GM18861 (cell line): ENCODE measurements around the gene SLC6A9.

Experiments used
- ATAC-seq: cut with Tn5 transposase; IDR thresholded peaks from one replicate; pipeline ENCODE4 v1.9.1; 2021; ENCODE audit not compliant: unreplicated experiment

Gene SLC6A9

DNA sequence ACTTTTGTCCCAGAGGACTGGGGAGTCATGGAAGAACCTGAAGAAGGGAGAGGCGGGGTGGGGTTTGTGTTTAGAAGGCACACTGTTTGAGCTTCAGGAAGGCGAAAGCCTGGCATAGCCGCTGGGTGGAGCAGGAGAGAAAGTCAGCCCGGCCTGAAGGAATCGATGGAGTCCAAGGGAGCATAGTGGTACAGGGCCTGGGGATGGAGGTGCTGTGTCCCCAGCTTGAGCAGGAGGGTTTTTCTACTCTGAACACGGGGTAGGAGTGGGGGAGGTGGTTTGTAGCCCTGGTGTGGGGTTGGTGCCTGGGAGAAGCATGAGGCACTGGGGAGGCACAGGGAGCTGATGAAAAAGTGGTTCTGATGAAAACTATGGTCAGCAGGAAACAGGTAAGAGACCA lies 44.5 kb downstream of the SLC6A9 start:
- ATAC-seq, result no peak

DNA sequence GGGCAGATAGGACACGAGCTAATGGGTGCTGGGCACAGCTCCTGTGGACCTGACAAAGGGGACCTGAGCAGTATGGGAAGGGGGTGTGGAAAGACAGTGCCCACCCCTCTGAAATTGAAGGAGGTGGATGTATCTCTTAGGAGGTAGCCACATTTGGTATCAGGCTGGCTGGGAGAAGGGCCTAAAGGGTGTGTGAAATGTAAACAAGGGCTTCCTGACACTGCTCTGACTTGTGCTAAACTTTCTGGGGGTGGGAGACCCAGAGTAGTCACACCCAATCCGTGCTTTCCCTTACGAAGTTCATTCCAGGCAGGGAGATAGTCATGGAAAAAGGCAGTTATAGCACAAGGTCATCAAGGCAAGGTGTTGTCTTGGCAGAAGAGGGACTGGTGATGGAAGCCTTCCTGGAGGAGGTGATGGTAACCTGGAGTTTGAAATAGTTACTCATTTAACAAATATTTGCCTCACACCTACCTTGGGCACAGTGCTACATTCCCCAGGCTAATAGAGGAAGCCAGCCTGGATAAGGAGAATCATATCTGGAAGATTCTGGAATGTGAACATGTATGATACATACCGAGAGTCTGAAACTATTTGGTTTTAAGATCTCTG lies 45.2 kb downstream of the SLC6A9 start:
- no peak for ATAC-seq

DNA sequence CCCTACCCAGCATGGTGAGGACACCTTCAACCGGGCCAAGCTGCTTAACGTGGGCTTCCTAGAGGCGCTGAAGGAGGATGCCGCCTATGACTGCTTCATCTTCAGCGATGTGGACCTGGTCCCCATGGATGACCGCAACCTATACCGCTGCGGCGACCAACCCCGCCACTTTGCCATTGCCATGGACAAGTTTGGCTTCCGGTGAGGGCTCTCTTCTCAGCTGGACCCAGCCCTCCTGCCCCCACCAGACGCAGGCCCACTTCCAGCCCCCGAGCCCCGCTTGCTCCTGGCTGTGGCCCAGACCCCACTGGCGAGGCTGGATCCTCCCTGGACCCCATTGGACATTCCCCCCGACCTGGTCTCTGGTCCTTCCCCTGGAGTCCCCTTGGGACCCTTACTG lies 46.4 kb downstream of the SLC6A9 start:
- no peak for ATAC-seq

- ATAC-seq, result no peak
Measured at GRCh38 chr1:43983253-43983899, 47.9 kb downstream of the SLC6A9 start.

DNA sequence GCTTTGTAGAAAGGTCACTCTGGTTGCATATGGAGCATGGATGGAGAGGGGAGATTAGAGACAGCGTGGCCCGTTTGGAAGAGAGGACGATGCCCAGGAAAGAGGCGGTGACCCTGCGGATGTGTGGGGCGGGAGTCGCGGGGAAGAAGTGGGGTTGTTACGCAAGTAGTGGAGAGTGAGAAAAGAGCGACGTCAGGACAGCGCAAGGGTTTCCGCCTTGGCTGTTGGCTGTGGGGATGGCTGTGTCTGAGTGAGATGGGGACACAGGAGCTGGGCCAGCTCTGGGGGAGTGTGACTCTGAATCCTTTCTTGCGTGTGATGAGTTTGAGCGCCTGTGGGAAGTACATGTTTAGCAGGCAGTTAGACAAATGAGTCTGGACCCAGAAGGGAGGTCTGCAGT lies 48.5 kb downstream of the SLC6A9 start:
- no peak for ATAC-seq

- no peak for ATAC-seq
Measured at GRCh38 chr1:43982241-43982640, 49.0 kb downstream of the SLC6A9 start.

DNA sequence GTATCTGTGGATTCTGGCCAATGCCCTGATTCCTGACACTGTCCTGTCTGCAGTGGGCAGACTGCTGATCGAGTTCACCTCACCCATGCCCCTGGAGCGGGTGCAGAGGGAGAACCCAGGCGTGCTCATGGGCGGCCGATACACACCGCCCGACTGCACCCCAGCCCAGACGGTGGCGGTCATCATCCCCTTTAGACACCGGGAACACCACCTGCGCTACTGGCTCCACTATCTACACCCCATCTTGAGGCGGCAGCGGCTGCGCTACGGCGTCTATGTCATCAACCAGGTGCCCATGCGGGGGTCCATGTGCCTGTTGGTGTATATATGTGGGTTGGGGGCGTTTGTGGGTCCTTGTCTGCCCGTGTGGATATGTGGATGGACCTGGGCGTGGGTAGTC lies 49.6 kb downstream of the SLC6A9 start:
- no peak for ATAC-seq

- ATAC-seq, result no peak
Measured at GRCh38 chr1:43981135-43981491, 50.1 kb downstream of the SLC6A9 start.

GRCh38 chr1:43980255-43981134 lies 50.8 kb downstream of the SLC6A9 start:
- ATAC-seq, result no peak

DNA sequence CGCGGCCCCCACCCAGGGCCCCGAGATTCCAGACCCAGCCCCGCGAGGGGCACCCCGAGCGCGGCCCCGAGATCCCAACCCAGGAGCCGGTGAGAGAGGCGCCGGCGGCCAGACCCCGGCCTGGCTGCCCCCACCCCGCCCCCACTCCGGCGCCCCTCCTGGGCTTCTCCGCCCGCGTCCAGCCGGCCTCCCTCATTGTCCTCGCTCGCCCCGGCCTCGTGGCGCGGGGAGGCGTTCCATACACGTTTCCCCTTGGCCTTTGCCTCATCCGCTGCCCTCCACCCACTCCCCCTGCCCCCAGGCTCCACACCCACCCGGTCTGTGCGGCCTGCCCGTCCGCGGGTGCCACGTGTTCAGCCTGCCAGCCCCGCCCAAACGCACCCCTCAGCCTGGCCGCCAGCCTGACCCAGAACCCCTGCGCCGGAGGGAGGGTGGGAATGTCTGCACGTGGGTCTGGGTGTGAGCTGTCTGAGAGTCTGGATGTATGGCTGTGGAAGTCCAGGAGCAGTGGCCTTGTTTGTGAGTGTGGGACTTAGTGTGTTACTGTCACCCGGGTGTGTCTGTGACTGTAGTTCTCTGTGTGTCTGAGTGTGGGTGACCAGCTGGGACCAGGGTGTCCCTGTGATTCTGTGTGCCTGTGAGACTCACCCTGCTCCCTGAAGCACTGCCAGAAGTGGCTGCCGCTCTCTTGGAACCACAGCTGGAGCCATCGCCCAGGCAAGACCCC lies 51.6 kb downstream of the SLC6A9 start:
- no peak for ATAC-seq

- no peak for ATAC-seq
Measured at GRCh38 chr1:43979261-43979527, 52.1 kb downstream of the SLC6A9 start.

- ATAC-seq, result no peak
Measured at GRCh38 chr1:43978551-43979260, 52.6 kb downstream of the SLC6A9 start, which contains the start of gene B4GALT2. Gene B4GALT2, plus strand, starts transcription at chr1:43979210. Its CDS starts 1,951 bp downstream, at chr1:43981161.

DNA sequence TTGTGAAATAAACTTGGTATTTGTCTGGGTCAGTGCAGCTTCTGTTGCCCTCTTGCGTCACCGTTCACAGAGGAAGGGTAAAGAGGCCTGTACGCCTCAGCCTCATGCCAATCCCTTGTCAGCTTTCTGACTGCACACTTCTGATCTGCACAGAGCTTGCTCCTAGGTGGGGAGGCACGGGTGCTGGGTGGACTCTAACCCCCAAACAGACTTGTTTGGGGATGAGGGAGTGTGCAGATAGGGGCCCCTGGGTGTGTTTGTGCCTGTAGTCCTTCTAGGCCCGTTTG lies 53.1 kb downstream of the SLC6A9 start:
- no peak for ATAC-seq

DNA sequence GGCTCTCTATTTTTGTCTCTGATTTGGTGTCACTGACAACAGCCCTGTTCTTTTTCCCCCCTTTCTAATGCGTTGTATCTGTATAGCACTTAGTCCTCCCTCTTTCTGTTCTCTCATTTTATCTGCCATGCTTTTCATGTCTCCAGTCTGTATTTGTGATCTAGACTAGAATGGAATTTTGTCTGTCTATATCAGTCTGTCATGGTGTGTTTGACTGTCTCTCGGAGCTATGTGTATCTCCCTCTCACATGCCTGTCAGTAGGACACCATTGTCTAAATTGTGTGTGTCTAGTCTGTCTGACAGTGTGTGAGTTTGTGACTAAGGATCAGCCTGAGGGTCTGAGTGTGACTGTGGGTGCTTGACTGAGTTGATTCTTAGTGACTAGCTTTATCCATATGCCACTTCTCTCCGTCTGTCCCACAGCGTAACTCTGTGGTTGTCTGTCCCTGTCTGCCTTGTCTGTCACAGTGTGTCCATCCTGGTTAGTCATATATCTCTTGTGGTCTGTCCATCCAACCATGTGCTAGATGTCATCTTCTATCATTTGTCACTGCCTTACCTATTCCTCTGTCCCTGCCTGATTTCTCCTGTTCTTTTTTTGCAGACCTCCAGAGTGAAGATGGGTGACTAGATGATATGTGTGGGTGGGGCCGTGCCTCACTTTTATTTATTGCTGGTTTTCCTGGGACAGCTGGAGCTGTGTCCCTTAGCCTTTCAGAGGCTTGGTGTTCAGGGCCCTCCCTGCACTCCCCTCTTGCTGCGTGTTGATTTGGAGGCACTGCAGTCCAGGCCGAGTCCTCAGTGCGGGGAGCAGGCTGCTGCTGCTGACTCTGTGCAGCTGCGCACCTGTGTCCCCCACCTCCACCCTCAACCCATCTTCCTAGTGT lies 53.6 kb downstream of the SLC6A9 start:
- no peak for ATAC-seq

- ATAC-seq, result no peak
Measured at GRCh38 chr1:43976890-43977289, 54.4 kb downstream of the SLC6A9 start.

DNA sequence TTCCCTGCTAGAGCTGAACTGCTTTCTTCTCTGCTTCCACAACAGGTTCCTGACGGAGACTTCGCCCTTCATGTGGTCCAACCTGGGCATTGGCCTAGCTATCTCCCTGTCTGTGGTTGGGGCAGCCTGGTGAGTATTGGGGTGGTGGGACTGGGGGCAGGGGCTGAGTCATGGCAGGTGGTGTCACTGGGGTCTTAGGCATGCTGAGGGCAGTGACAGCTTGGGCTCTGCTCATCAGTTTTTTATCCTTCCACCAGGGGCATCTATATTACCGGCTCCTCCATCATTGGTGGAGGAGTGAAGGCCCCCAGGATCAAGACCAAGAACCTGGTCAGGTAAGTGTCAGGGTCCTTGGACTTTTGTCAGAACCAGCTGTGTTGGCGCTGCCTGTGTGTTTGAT lies 55.2 kb downstream of the SLC6A9 start:
- no peak for ATAC-seq

GRCh38 chr1:43975249-43975961 lies 55.9 kb downstream of the SLC6A9 start:
- no peak for ATAC-seq

DNA sequence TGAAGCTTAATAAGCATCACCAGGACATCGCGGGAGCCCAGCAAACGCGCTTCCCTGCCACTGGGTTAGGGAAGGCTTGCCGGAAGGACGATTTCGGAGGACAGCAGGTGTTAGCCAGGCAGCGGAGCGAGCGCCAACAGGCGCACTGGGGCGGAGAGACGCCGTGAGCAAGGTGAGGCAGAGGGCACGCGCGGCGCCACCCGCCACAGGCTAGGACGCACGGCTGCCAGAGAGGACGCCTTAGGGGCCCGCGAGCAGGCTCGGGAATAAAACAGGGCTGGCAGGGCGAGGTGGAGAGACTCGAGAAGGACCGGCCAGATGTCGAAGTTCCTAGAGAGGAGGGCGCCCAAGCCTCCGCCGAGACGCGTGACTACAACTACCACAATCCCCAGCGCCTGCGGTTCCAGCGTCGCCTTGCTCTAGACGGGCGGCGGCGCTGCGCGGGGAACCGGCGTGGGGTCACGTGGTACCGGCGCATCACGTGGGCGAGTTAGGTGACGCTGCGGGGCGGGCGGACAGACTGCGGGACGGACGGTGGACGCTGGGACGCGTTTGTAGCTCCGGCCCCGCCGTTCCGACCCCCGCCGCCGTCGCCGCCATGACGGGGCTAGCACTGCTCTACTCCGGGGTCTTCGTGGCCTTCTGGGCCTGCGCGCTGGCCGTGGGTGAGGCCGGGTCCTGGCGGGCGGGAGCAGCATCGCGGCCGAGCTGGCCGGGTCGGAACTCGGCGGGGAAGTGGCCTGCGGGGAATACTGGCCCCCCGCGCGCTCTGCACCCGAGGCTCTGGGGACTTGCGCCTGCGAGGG lies 56.6 kb downstream of the SLC6A9 start, which contains the start of gene ATP6V0B:
Gene ATP6V0B (plus strand): TSS at position 518 of the 806 bp plus-strand sequence. CDS start 81 bp downstream, at position 599.
- peak; percentile 51 for ATAC-seq
